ENCODE results near the gene IPPK.

- no peak for TF ChIP-seq CTCF (IDR thresholded peaks at IDR 0.05)
- TF ChIP-seq POLR2AphosphoS5 (IDR thresholded peaks at IDR 0.05): no peak
Measured at GRCh38 chr9:92658611-92659010, 11.3 kb downstream of the IPPK start.
